ENCODE measurements around the gene VCAN.

DNA sequence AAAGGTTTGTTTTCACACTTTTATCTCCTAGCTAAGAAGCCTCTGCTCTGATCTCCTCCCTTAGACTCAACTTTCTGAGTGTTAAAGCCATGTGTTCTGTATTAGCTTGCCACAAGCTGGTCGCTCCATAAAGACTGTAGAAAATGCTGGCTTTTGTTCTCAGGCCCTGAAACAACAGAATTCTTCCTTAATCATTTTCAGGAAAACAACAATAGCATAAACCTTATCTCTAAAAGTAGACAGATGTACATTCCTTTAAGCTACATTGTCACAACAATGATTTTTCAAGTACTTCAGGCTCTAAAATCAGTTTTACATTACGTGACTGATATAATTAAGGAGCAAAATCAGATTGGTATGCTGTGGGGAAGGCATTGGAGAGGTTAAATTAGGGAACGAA is 41.9 kb downstream of the VCAN start:
- TF ChIP-seq MAFK (IDR thresholded peaks at IDR 0.05; ENCODE audit: low read depth, low read length), result no peak
- no peak for TF ChIP-seq RFX5 (IDR thresholded peaks at IDR 0.05; ENCODE audit: low read depth, low read length)
- TF ChIP-seq, protein P1, sequence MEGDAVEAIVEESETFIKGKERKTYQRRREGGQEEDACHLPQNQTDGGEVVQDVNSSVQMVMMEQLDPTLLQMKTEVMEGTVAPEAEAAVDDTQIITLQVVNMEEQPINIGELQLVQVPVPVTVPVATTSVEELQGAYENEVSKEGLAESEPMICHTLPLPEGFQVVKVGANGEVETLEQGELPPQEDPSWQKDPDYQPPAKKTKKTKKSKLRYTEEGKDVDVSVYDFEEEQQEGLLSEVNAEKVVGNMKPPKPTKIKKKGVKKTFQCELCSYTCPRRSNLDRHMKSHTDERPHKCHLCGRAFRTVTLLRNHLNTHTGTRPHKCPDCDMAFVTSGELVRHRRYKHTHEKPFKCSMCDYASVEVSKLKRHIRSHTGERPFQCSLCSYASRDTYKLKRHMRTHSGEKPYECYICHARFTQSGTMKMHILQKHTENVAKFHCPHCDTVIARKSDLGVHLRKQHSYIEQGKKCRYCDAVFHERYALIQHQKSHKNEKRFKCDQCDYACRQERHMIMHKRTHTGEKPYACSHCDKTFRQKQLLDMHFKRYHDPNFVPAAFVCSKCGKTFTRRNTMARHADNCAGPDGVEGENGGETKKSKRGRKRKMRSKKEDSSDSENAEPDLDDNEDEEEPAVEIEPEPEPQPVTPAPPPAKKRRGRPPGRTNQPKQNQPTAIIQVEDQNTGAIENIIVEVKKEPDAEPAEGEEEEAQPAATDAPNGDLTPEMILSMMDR (conservative IDR thresholded peaks at IDR 0.05; ENCODE audit: low read depth, low read length), result no peak
- TF ChIP-seq, protein P2, sequence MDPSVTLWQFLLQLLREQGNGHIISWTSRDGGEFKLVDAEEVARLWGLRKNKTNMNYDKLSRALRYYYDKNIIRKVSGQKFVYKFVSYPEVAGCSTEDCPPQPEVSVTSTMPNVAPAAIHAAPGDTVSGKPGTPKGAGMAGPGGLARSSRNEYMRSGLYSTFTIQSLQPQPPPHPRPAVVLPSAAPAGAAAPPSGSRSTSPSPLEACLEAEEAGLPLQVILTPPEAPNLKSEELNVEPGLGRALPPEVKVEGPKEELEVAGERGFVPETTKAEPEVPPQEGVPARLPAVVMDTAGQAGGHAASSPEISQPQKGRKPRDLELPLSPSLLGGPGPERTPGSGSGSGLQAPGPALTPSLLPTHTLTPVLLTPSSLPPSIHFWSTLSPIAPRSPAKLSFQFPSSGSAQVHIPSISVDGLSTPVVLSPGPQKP (IDR thresholded peaks at IDR 0.05; ENCODE audit: borderline replicate concordance, low read depth, low read length), result no peak
- no peak for TF ChIP-seq MXI1 (IDR thresholded peaks at IDR 0.05; ENCODE audit: borderline replicate concordance, low read depth, low read length)
- no peak for TF ChIP-seq MAZ (IDR thresholded peaks at IDR 0.05; ENCODE audit: borderline replicate concordance, low read depth, low read length)
- no peak for TF ChIP-seq RAD21 (IDR thresholded peaks at IDR 0.05; ENCODE audit: low read length)
- no peak for TF ChIP-seq POLR2A (IDR thresholded peaks at IDR 0.05; ENCODE audit: low read depth, low read length)
- TF ChIP-seq, protein P3, sequence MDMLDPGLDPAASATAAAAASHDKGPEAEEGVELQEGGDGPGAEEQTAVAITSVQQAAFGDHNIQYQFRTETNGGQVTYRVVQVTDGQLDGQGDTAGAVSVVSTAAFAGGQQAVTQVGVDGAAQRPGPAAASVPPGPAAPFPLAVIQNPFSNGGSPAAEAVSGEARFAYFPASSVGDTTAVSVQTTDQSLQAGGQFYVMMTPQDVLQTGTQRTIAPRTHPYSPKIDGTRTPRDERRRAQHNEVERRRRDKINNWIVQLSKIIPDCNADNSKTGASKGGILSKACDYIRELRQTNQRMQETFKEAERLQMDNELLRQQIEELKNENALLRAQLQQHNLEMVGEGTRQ (IDR thresholded peaks at IDR 0.05; ENCODE audit: low read depth, low read length), result no peak

All from IMR-90 (cell line).